HepG2 (cell line): ENCODE measurements around the gene CRIP1. TPM values are rescaled to one million over a fixed set of nuclear protein-coding genes. Genes with fewer than 3 reads are reported as not detected.
A peak's percentile ranks its signal among the peaks of the same experiment; 100 is the strongest.

Source experiments
- AGO1 ChIP-seq: fragments of 200-400 bp; formaldehyde crosslinking; IDR thresholded peaks from 2 replicates; pipeline ENCODE4 v1.6.1; 2017; ENCODE audit warnings: mild to moderate bottlenecking, low read depth, low read length, moderate library complexity; ENCODE audit not compliant: poor library complexity, severe bottlenecking
- BORCS8-MEF2B ChIP-seq: sonication (generic); formaldehyde crosslinking; IDR thresholded peaks from 2 replicates; pipeline ENCODE4 v1.8.0; 2022; ENCODE audit warnings: mild to moderate bottlenecking, missing genetic modification reagents
- CAMTA2 ChIP-seq: sonication (generic); formaldehyde crosslinking; IDR thresholded peaks from 2 replicates; pipeline ENCODE4 v1.4.0; 2020; ENCODE audit warnings: mild to moderate bottlenecking, missing genetic modification reagents, borderline replicate concordance
- EHMT2 ChIP-seq: fragments of 200-600 bp; sonication (generic); IDR thresholded peaks from 2 replicates; pipeline ENCODE4 v1.7.0; 2017; ENCODE audit warnings: antibody characterized with exemption, low read depth, low read length, borderline replicate concordance
- ERF ChIP-seq: IDR thresholded peaks from 2 replicates; pipeline ENCODE4 v1.6.1; 2018; ENCODE audit warnings: missing biosample characterization, missing genetic modification reagents
- EZH2 ChIP-seq: conservative IDR thresholded peaks from 2 replicates; pipeline ENCODE4 v1.6.1; 2012; ENCODE audit warnings: mild to moderate bottlenecking, low read depth, low read length, moderate library complexity
- GLI4 ChIP-seq: sonication (generic); formaldehyde crosslinking; IDR thresholded peaks from 2 replicates; pipeline ENCODE4 v1.5.1; 2020; ENCODE audit warnings: missing genetic modification reagents, mild to moderate bottlenecking, moderate library complexity, borderline replicate concordance
- HOXD1 ChIP-seq: sonication (generic); formaldehyde crosslinking; IDR thresholded peaks from 2 replicates; pipeline ENCODE4 v1.5.0; 2020; ENCODE audit warnings: missing genetic modification reagents
- IRX3 ChIP-seq: sonication (generic); formaldehyde crosslinking; IDR thresholded peaks from 2 replicates; pipeline ENCODE4 v1.8.1; 2023; ENCODE audit warnings: mild to moderate bottlenecking, low read depth, missing genetic modification reagents, borderline replicate concordance
- KDM5A ChIP-seq: fragments of 200-600 bp; sonication (generic); IDR thresholded peaks from 2 replicates; pipeline ENCODE4 v1.7.0; 2018; ENCODE audit warnings: antibody characterized with exemption, mild to moderate bottlenecking, low read length, borderline replicate concordance
- KLF15 ChIP-seq: sonication (generic); formaldehyde crosslinking; IDR thresholded peaks from 2 replicates; pipeline ENCODE4 v1.8.1; 2023; ENCODE audit warnings: borderline replicate concordance, mild to moderate bottlenecking, inconsistent platforms, missing genetic modification reagents, mixed read lengths
- MYC ChIP-seq: sonication (generic); formaldehyde crosslinking; IDR thresholded peaks from 2 replicates; pipeline ENCODE4 v1.9.0; 2021; ENCODE audit warnings: missing genetic modification reagents, borderline replicate concordance
- PHF8 ChIP-seq: sonication (generic); formaldehyde crosslinking; IDR thresholded peaks from 2 replicates; pipeline ENCODE4 v1.5.0; 2020; ENCODE audit warnings: missing genetic modification reagents
- RNF219 ChIP-seq: sonication (generic); formaldehyde crosslinking; IDR thresholded peaks from 2 replicates; pipeline ENCODE4 v1.5.0; 2020; ENCODE audit warnings: mild to moderate bottlenecking, missing genetic modification reagents
- SKI ChIP-seq: fragments of 450-650 bp; IDR thresholded peaks from one replicate; pipeline ENCODE4 v1.6.1; 2018; ENCODE audit warnings: mild to moderate bottlenecking; ENCODE audit not compliant: partially characterized antibody
- STAT5B ChIP-seq: sonication (generic); formaldehyde crosslinking; IDR thresholded peaks from 2 replicates; pipeline ENCODE4 v1.4.0; 2020; ENCODE audit warnings: missing genetic modification reagents
- TBP ChIP-seq: sonication (generic); formaldehyde crosslinking; IDR thresholded peaks from 2 replicates; pipeline ENCODE4 v1.5.0; 2020; ENCODE audit warnings: missing genetic modification reagents
- TEAD2 ChIP-seq: sonication (generic); formaldehyde crosslinking; IDR thresholded peaks from 2 replicates; pipeline ENCODE4 v1.9.0; 2021; ENCODE audit warnings: missing genetic modification reagents
- THAP7 ChIP-seq: sonication (generic); formaldehyde crosslinking; IDR thresholded peaks from 2 replicates; pipeline ENCODE4 v1.8.1; 2023; ENCODE audit warnings: mild to moderate bottlenecking, missing genetic modification reagents
- YEATS4 ChIP-seq: sonication (generic); formaldehyde crosslinking; IDR thresholded peaks from 2 replicates; pipeline ENCODE4 v1.4.0; 2020; ENCODE audit warnings: missing genetic modification reagents, borderline replicate concordance
- ZNF138 ChIP-seq: sonication (generic); formaldehyde crosslinking; IDR thresholded peaks from 2 replicates; pipeline ENCODE4 v1.5.0; 2020; ENCODE audit warnings: mild to moderate bottlenecking, low read depth, missing genetic modification reagents
- ZNF230 ChIP-seq: sonication (generic); formaldehyde crosslinking; IDR thresholded peaks from 2 replicates; pipeline ENCODE4 v1.4.0; 2020; ENCODE audit warnings: mild to moderate bottlenecking, missing genetic modification reagents
- ZNF543 ChIP-seq: sonication (generic); formaldehyde crosslinking; IDR thresholded peaks from 2 replicates; pipeline ENCODE4 v1.4.0; 2020; ENCODE audit warnings: mild to moderate bottlenecking, missing genetic modification reagents
- polyA plus RNA-seq, 8 experiments: library from polyadenylated mRNA; depleted of rRNA in 3 of 8; stranded (reverse) in 7 of 8; unstranded in 1 of 8; fragments of >200 nt; fragmentation: Illumina TruSeq in 4 of 8; extraction: Trizol in 4 of 8; gene quantifications; 2 replicates each; pipeline versions ENCODE4 v1.2.1 to v1.2.3, GENCODE V29; 2011 to 2016; ENCODE audit warnings: low read depth in 4 of 8, missing spikeins in 1 of 8, mixed read lengths in 1 of 8; ENCODE audit not compliant: insufficient read depth in 1 of 8
- total RNA-seq, 5 experiments: library from RNA; depleted of rRNA; stranded (reverse); fragments of >200 nt; fragmentation: Illumina TruSeq; extraction: Trizol; gene quantifications; 2 replicates each; pipeline ENCODE4 v1.2.3, GENCODE V29; 2016; ENCODE audit warnings: low read depth in 1 of 5
- TF ChIP-seq, protein P1 (sequence below): sonication (generic); formaldehyde crosslinking; IDR thresholded peaks from 2 replicates; pipeline ENCODE4 v1.4.0; 2020; ENCODE audit warnings: missing genetic modification reagents

The CRIP1 gene
- total and polyA plus RNA-seq, 2 of the 13 experiments (the other 11 are each of a cell fraction or from before 2014, with no cell fraction given): 53.9 to 59.5 TPM

DNA sequence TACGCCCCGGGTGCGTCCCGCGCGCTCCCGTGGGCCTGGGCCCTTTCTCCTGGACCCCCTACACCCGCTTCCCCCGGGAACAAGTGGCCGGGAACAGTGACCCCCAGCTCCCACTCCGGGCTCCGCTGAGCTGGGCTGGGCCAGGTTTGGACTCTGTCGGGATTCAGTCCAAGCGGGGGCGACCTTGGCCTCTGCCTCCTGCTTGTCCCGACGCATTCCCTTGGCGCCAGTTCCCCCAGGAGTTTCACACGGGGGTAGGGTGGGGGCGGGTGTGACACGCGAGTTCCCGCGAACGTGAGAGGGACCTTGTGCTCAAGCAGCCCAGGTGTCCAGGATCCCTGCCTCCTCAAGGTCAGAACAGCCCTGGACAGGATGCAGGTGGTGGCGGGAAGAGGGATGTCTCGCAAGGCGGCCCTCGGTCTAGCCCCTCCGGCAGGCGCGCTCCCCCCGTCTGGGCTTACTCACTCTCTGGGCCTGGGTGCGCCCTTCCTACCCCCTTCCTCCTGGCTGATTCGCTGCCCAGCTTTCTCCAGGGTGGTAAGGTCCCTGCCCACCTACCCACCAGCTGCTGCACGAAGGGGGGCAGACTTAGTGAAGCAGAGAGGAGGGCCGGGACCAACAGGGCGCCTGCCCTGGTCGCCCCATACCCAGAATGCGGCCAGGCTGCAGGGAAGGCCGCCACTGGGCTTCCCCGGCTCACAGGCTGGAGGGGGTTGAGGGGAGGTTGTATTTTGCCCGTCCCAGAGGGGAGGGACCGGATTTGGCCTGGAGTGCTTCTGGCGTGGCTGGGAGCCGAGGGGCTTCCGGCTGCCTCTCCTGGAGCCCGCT, 11.2 kb upstream of the CRIP1 start (continued):
- TF ChIP-seq KLF15 (CRISPR knock-in tag): no peak
- no peak for TF ChIP-seq TBP (CRISPR knock-in tag)
- TF ChIP-seq STAT5B (CRISPR knock-in tag): no peak
- TF ChIP-seq YEATS4 (CRISPR knock-in tag): no peak
- TF ChIP-seq ERF (CRISPR knock-in tag): no peak
- no peak for TF ChIP-seq KDM5A
- no peak for TF ChIP-seq PHF8
- no peak for TF ChIP-seq IRX3 (CRISPR knock-in tag)
- 0 out of 2 replicates have a peak, but pooled peaks have one; percentile 14 for TF ChIP-seq ZNF138 (CRISPR knock-in tag)
- no peak for TF ChIP-seq TEAD2 (CRISPR knock-in tag)
- peak; percentile 48 for TF ChIP-seq AGO1
- TF ChIP-seq, protein P1, sequence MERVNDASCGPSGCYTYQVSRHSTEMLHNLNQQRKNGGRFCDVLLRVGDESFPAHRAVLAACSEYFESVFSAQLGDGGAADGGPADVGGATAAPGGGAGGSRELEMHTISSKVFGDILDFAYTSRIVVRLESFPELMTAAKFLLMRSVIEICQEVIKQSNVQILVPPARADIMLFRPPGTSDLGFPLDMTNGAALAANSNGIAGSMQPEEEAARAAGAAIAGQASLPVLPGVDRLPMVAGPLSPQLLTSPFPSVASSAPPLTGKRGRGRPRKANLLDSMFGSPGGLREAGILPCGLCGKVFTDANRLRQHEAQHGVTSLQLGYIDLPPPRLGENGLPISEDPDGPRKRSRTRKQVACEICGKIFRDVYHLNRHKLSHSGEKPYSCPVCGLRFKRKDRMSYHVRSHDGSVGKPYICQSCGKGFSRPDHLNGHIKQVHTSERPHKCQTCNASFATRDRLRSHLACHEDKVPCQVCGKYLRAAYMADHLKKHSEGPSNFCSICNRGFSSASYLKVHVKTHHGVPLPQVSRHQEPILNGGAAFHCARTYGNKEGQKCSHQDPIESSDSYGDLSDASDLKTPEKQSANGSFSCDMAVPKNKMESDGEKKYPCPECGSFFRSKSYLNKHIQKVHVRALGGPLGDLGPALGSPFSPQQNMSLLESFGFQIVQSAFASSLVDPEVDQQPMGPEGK (CRISPR knock-in tag): peak; percentile 67
- peak; percentile 17; the same call in 1 of the 2 replicates for TF ChIP-seq MYC (CRISPR knock-in tag)
- TF ChIP-seq ZNF230: 0 out of 2 replicates have a peak, but pooled peaks have one; percentile 18
- TF ChIP-seq THAP7 (CRISPR knock-in tag): peak; percentile 58; the same call in 1 of the 2 replicates
- no peak for TF ChIP-seq HOXD1 (CRISPR knock-in tag)
- no peak for TF ChIP-seq CAMTA2 (CRISPR knock-in tag)
- TF ChIP-seq BORCS8-MEF2B (CRISPR knock-in tag): no peak
- peak; percentile 51 for TF ChIP-seq SKI
- TF ChIP-seq EHMT2: no peak
- TF ChIP-seq EZH2: no peak
- no peak for TF ChIP-seq GLI4 (CRISPR knock-in tag)
- TF ChIP-seq RNF219 (CRISPR knock-in tag): no peak
- peak; percentile 37; the same call in 1 of the 2 replicates for TF ChIP-seq ZNF543 (CRISPR knock-in tag)
